Measurements from ENCODE around the gene COL9A2.

Gene COL9A2

DNA sequence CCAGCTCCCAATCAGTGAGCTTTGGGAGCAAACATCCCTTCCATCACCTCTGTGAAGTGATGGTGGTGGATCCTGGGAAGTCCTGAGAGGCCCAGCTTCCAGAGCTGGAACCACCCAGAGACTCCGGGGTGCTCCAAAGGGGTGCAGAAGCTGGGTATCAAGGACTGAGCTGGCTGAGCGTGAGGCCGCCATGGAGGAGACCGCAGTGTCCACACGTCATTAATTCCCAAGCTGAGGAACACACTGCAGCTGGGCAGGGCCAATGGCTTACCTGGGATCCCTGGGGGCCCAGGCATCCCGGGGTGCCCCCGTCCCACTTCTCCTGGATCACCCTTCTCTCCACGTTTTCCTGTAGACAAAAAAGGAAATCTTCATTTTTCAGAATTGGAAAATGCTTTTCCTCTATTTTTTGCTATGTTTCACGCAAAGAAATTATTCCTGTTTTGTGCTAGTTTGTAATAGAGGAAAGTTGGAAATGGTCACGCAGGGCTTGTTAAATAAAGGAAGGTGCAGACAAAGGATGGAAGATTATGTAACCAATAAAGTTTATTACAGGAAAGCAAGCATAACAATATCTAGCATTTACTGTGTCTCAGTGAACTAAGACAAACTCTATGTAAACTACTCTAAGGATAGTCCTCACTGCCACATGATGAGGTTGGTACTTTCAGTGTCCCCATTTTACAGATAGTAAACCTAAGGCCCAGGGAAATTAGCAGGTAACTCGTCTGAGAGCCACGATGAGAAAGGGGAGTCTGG is 15.4 kb downstream of the COL9A2 start:
- no peak for FAIRE-seq

- FAIRE-seq = no peak
These were observed 16.0 kb downstream of the COL9A2 start for GRCh38 chr1:40301066-40301465.

DNA sequence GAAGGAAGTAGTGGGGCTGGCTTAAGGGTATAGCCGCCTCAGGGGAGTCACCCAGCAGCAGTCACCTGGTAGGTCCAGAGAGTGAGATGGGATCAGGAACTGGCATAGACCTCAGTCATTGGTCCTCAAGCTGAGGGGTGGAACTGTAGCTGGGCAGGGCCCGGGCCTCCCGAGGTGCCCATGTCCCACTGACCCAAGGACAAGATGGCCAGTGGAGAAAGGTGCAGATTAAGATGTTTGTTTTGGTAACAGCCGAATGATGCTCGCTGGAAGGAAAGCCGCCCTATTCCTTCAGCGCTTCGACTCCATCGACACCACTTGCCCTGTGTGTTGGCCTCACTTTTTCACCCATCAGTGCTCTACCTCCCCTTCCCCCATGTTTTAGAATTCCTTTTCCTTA is 16.4 kb downstream of the COL9A2 start:
- FAIRE-seq = no peak

- FAIRE-seq = no peak
These were observed 16.9 kb downstream of the COL9A2 start for GRCh38 chr1:40300249-40300567.

GRCh38 chr1:40299366-40300248 is 17.5 kb downstream of the COL9A2 start:
- FAIRE-seq = no peak

DNA sequence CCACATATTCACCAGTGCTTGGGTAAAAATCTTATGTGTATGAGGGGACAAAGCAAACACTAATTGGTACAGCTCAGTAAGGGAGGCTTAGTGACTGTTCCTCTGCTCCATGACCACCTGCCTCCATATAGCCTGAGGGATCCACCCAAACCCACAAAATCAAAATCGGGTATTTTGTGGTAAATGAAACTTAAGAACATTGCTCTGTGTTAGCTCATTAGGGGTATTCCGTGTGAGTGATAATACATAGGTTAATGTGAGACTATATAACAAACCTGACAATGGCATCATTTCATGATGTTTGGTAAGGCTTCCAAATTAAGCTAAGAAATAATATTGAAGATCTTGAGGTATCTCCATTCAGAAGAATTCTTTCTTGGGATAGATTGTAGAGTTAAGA is 25.8 kb downstream of the COL9A2 start:
- no peak for FAIRE-seq

DNA sequence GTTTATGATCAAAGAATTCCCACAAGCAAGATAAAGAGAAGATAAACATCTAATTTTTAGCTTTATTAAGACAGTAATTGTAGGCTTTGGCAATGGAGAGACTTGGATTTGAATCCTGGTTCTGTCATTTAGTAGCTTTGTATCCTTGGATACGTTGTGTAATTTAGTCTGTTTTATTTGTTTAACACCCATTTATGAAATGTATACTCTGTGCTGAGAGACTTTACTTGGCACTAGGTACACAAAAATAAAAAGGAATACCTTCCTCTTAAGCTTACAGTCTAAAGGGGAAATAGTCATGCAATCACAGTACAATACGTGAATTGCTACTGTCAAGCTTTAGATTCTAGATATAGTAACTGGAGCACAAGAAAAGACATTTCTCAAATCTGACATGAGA is 35.2 kb downstream of the COL9A2 start:
- no peak for FAIRE-seq

GRCh38 chr1:40276122-40276521 is 41.0 kb downstream of the COL9A2 start:
- no peak for FAIRE-seq

GRCh38 chr1:40274331-40274730 is 42.8 kb downstream of the COL9A2 start:
- no peak for FAIRE-seq

DNA sequence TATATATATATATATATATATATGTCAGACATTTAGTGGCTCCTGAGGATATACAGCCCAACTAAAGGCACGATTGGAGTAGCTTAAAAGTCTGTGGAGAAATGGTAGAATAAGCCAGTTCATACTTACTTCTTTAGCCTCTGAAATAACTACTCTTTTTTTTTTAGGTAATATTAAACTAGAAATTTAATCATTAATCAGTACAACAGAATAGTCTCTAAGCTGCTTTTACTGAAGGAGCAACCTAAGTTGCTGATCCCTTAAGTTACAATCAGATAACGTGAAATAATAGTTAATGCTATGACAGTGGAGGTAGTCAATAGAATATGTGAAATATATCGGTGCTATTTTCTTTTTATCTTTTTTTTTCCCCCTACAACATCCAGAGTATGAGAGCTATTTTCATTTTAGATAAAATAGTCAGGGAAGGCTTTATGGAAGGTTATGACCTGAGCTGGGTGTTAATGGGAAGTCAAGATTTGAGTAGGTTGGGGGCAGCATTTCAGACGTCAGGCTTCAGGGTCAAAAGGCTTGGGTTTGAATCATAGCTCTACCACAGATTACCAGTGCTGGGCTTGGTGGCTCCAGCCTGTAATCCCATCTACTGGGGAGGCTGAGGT is 43.4 kb downstream of the COL9A2 start:
- FAIRE-seq = no peak

GRCh38 chr1:40272653-40273213 is 44.4 kb downstream of the COL9A2 start:
- no peak for FAIRE-seq

DNA sequence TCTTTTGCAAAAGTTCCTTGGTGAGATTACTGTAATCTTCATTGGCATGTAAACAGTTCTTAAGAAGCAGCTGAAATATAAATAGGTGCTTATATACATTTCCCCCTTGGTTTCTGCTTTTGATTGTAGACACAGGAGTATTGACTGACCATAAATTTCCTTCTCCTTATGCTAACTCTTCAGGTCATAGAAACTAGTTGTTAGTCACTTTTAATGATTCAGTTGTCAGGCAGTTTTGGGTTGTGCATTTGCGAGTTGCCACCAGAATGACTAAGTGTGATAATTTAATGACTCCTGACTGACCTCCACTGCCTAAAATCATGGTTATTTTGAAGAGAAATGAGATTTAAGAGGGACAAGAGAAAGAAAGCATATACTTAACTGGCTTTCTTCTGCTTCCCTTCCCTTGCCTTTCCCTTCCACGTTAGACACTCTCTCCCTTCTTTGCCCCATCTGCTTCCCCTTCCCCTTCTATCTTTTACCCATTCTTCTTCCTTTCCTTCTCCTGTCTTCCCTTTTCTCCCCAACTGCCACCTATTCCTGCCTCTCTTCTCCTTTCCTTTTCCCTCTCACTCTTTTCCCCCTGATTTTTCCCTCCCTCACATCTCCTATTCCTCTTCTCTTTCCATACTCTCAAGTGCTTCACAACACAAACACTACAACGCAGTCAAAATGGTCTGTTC is 46.8 kb downstream of the COL9A2 start:
- no peak for FAIRE-seq

GRCh38 chr1:40268211-40268610 is 48.9 kb downstream of the COL9A2 start:
- no peak for FAIRE-seq

DNA sequence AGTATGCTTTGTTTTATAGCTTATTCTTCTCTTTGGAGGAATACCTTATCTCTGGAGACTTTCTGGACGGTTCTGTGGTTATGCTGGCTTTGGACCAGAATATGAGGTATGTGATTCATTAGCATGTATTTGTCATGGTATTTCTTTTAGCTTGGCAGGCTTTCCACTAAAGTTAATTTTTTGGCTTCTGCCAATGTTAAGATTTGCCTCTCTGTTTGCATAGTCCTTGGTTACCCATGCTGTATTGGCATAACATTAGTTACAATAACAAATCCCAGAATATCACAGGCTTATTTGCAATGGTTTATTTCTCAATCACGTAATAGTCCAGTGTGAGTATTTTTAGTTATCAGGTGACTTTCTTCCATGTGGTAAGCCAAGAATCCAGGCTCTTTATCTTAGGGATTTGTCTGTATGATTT is 49.3 kb downstream of the COL9A2 start:
- no peak for FAIRE-seq

- FAIRE-seq = no peak
These were observed 50.1 kb downstream of the COL9A2 start for GRCh38 chr1:40266786-40267535.

GRCh38 chr1:40265919-40266318 is 51.2 kb downstream of the COL9A2 start:
- FAIRE-seq = no peak

- FAIRE-seq = no peak
These were observed 51.8 kb downstream of the COL9A2 start for GRCh38 chr1:40265298-40265697.

- FAIRE-seq = no peak
These were observed 52.7 kb downstream of the COL9A2 start for GRCh38 chr1:40264354-40264781.

DNA sequence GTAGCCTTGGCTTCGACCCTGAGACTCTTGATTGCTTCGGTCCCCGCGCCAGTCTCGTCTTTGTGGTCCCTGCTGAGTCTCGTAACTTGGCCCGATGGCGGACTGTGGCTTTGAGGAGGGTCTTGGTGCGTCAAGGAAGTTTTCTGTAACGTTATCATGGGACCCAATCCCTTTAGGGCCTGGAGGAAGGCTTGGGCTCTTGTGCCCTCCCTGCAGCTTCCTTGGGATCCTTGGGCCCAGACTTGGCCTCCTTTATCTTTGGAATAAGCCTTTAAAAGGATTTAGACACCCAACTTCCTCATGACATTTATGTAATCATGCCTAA is 58.7 kb downstream of the COL9A2 start:
- no peak for FAIRE-seq

GRCh38 chr1:40257688-40258444 is 59.2 kb downstream of the COL9A2 start, which contains the start of gene ZMPSTE24:
Gene ZMPSTE24, plus strand, starts transcription at chr1:40258236. Its CDS starts 36 bp downstream, at chr1:40258272.
- peak; percentile 37 for FAIRE-seq

- FAIRE-seq = no peak
These were observed 59.8 kb downstream of the COL9A2 start for GRCh38 chr1:40257313-40257687.
